SW 1271 (cell line): Measurements from ENCODE around the gene PRDM2.

Experiments
- DNase-seq, 2 experiments: peaks; one replicate each; lab custom pipeline; 2025; lab: John Stamatoyannopoulos, UW

The PRDM2 gene

DNA sequence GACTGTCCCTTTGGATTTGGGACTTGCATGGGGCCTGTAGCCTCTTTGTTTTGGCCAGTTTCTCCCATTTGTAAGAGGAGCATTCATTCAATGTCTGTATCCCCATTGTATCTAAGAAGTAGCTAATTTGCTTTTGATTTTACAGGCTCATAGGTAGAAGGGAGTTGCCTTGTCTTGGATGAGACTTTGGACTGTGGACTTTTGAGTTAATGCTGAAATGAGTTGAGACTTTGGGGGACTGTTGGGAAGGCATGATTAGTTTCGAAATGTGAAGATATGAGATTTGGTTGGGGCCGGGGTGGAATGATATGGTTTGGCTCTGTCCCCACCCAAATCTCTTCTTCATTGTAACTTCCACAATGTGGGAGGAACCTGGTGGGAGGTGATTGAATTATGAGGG, 151.7 kb downstream of the PRDM2 start:
- DNase-seq: no peak

DNA sequence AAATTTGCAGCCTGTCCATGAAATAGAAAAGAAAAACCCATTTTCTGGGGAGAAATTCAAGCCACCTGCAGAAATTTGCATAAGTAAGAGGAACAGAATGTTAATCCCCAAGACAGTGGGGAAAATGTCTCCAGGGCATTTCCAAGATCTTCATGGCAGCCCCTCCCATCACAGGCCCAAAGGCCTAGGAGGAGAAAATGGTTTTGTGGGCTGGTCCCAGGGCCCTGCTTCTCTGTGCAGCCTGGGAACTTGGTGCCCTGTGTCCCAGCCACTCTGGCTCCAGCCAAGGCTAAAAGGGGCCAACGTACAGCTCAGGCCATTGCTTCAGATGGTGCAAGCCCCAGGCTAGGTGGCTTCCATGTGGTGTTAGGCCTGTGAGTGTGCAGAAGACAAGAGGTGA, 155.6 kb downstream of the PRDM2 start:
- DNase-seq: no peak

DNA sequence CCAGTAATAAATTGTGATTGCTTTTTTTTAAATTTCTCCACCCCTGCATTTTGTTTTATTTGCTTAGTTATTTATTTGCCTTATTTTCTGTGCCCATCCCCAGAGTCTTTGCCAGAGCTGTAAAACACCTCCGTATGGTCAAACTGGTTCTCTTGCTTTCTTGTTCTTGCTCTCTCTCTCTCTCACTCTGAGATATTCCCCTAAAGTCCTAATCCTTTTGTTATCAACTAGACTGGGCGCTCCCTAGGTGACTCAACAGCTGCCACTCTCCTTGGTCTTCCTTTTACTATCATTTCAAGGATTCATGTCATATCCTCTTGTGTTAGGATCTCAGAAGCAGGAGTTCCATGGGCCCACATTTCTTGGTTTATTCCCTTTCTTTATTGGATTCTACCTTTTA, 160.0 kb downstream of the PRDM2 start:
- no peak for DNase-seq

DNA sequence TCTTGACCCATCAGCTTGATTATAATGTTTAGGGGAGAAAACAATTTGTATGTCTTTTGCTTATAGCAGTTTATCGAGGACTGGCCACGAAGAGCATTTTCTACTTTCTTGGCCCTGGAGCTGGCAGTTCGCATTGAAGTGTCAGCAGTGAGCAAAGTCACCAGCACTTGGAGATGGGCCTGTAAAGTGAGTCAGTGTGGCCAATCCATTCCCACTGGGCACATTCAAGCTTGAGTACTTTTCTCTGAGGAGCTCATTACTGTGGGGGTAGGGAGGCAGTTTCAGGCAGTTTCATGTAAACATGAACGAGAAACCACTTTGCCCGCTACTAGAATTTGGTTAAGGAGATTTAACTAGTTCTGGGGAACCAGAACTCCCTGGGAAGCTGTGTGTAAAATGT, 164.8 kb downstream of the PRDM2 start:
- DNase-seq: no peak

DNA sequence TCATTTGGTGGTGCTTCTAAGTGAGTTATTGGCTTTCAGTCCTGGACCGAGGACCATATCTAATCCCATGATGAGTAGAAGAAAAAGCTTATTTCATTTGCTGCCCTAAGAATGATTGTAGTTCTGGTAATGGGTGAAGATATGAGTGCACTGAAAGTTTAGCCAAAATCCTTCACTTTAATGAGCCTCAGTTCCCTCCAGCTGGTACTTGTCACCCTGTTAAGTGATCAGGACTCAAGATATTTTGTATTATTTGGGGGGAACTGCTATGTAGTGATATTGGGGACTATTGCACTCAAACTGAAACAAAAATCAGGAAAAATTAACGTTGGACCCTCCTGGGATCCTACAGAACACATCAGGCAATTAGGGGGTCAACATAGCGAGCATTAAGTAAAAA, 165.9 kb downstream of the PRDM2 start:
- DNase-seq: no peak

DNA sequence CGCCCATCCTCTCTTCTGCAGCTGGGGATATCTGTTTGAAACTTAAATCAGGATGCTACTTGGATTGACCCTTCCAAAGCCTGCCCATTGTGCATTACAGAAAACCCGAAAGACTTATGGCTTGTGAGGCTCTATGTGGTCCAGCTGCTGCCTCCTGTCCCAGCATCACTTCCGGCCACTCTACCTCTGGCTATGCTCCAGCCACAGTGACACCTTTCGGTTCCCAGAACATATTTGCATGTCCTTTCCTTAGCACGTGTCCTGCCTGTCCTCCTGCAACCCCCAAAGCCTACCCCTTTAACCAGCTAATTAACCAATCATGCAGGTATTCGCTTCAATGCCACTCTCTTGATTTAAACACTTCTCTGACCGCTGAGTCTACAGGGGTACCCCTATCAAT, 167.6 kb downstream of the PRDM2 start:
- DNase-seq: no peak

DNA sequence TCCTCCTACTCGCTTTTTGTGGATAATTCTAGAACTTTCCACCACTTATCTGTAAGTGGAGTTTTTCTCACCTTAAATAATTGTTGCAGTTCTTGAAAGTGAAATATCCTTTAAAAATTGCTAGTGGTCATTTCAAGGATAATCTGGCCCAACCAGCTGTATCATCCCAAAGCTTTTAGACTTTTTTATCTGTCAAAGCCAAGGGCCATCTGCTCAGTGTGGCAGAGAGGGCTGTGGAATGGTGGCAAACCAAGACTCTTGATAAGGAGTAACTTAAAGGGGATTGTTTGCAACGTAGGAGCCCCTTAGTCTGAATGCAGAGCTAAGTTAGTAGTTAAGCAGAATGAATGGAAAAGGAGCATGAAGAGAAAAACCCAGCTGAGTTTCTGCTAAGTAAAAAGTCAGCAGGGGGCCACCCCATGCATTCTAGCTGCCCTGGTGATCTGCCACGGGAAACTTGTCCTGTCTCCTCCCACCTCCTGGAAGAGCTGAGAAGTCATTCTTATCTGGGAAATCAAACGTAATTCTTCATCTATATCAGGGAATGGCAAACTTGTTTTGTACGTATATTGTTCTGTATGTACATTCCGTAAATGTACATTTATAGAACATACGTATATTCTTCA, 169.3 kb downstream of the PRDM2 start:
- DNase-seq: no peak

DNA sequence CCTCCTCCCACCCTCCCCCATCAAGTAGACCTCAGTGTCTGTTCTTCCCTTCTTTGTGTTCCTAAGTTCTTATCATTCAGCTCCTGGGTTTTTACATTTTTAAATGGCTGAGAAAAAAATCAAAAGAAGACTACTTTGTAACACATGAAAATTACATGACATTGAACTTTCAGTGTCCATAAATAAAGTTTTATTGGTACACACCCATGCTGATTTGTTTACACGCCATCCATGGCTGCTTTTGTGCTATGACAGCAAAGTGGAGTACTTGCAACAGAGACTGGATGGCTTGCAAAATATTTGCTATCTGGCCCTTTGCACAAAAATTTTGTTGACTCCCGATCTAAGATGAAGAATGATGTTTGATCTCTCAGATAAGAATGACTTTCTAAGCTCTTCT, 171.4 kb downstream of the PRDM2 start:
- DNase-seq: no peak

DNA sequence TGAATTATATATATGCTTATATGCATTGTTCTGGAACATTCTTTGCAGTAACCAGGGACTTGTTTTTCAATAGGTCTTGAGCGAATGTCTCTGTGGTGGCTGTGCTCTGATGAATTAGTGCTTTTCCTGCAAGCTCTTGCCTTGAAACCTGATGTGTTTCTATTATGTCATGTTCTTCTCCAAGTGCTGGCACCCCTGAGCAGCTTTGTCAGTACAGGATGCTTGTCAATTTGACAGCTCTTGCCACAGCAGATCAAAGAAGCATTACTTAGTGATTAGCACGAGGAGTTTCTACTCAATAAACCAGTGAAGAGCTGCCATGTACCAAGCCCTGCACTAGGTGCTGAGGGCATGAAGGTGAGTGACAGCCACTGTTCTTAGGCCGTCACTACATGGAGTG, 171.9 kb downstream of the PRDM2 start:
- DNase-seq: no peak

DNA sequence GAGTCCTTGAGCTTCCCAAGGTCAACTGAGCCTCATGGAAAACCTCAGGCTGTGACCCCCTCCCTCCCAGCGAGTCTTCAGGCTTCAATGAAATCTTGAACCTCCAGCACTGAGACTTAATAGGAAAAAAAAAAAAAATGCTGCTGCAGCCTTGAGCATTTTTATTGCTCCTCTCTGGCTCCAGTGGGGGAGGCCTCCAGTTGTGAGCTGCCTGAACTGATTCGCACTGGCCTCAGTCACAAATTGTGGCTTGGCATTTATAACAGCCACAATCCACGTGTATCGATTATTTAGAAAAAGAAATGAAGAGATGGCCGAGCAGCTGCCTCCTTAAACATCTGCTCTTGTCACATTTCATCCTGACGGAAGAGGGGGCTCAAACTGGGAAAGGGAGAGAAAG, 173.0 kb downstream of the PRDM2 start:
- no peak for DNase-seq
